GM19397 (cell line): ENCODE data around the gene ARHGEF17.
"Not testable (repeated sequence)": the region's sequence is repeated elsewhere in the genome, so short reads cannot be mapped to it uniquely, and the experiment has no call there.

Experiments used
- ATAC-seq: cut with Tn5 transposase; IDR thresholded peaks from one replicate; pipeline ENCODE4 v1.9.1; 2021; ENCODE audit warnings: mild to moderate bottlenecking, moderate library complexity; ENCODE audit not compliant: unreplicated experiment

Gene ARHGEF17

GRCh38 chr11:73271936-73272679 lies 36.0 kb upstream of the ARHGEF17 start, which contains the start of gene P2RY6:
P2RY6 (plus strand) TSS chr11:73272338; CDS start chr11:73296519, 24,181 bp downstream.
- ATAC-seq = no peak

- no peak for ATAC-seq
Observed at GRCh38 chr11:73272680-73273038, 35.4 kb upstream of the ARHGEF17 start.

GRCh38 chr11:73273222-73273895 lies 34.7 kb upstream of the ARHGEF17 start:
- ATAC-seq = no peak

- not testable (repeated sequence) for ATAC-seq
Observed at GRCh38 chr11:73274191-73274590, 33.9 kb upstream of the ARHGEF17 start.

GRCh38 chr11:73274722-73275380 lies 33.2 kb upstream of the ARHGEF17 start:
- ATAC-seq = no peak

GRCh38 chr11:73275381-73275750 lies 32.7 kb upstream of the ARHGEF17 start:
- no peak for ATAC-seq

GRCh38 chr11:73277467-73277866 lies 30.6 kb upstream of the ARHGEF17 start:
- ATAC-seq = no peak

GRCh38 chr11:73280626-73281025 lies 27.4 kb upstream of the ARHGEF17 start:
- ATAC-seq = no peak

- no peak for ATAC-seq
Observed at GRCh38 chr11:73281201-73281741, 26.8 kb upstream of the ARHGEF17 start.

- no peak for ATAC-seq
Observed at GRCh38 chr11:73281796-73282660, 26.0 kb upstream of the ARHGEF17 start.

- ATAC-seq = no peak
Observed at GRCh38 chr11:73283276-73284000, 24.6 kb upstream of the ARHGEF17 start.

GRCh38 chr11:73284106-73284505 lies 24.0 kb upstream of the ARHGEF17 start:
- ATAC-seq = no peak

- ATAC-seq = no peak
Observed at GRCh38 chr11:73285721-73286120, 22.4 kb upstream of the ARHGEF17 start.

GRCh38 chr11:73286240-73286810 lies 21.8 kb upstream of the ARHGEF17 start:
- no peak for ATAC-seq

- ATAC-seq = no peak
Observed at GRCh38 chr11:73287400-73288101, 20.5 kb upstream of the ARHGEF17 start.

GRCh38 chr11:73288192-73288872 lies 19.7 kb upstream of the ARHGEF17 start:
- no peak for ATAC-seq

- ATAC-seq = peak; percentile 60
Observed at GRCh38 chr11:73288873-73289707, 19.0 kb upstream of the ARHGEF17 start.

GRCh38 chr11:73290536-73290935 lies 17.5 kb upstream of the ARHGEF17 start:
- ATAC-seq = no peak
